Measurements from ENCODE around the gene GSK3A.

DNA sequence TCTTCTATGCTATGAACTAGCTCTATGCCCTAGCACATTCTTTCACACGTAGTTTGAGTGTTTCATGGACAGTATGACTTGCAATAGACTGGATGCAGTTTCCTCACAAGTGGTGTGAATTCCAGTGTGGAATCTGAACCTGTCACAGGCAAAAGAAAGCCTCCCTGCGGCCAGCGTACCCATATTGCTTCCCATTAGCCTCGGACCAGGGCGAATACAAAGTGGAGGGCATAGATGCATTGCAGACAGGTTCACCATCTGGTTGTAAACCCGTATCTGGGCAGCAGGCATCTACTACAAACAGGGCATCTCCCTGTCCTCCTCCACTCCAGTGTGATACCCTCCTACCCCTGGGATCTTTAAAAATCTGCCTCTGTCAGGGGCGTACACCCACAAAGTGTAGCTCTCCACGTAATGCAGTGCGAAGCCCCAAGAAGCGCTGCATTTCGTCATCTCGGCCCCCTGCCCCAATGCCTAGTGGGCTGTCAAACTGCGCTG, 25.3 kb upstream of the GSK3A start:
- no peak for TF ChIP-seq CTCF (IDR thresholded peaks at IDR 0.05; ENCODE audit: insufficient read depth, low read depth, low read length)
- TF ChIP-seq EZH2 (IDR thresholded peaks at IDR 0.05; ENCODE audit: insufficient read depth, low read length), result no peak
